ENCODE results near the gene FBXO8.
"Not testable (repeated sequence)": the region's sequence is repeated elsewhere in the genome, so short reads cannot be mapped to it uniquely, and the experiment has no call there.

Gene FBXO8

GRCh38 chr4:174305961-174306360 lies 22.5 kb upstream of the FBXO8 start:
- H3K27me3 ChIP-seq (ENCODE audit: insufficient read depth, poor library complexity, severe bottlenecking), result no peaks in the 10 kb centered on the region
- no peak for DNase-seq (ENCODE audit: low spot score)
- no peak for TF ChIP-seq CTCF (IDR thresholded peaks at IDR 0.05; ENCODE audit: poor library complexity, severe bottlenecking)
- no peak for ATAC-seq (ENCODE audit: low read depth)
- H3K4me1 ChIP-seq (ENCODE audit: insufficient read depth, poor library complexity, severe bottlenecking), result no peaks in the 10 kb centered on the region
- peaks cover 53% of the 10 kb centered on the region for H3K36me3 ChIP-seq (ENCODE audit: low read depth)
- no peak overlapping the region for H3K4me3 ChIP-seq (ENCODE audit: severe bottlenecking)
- H3K9me3 ChIP-seq (ENCODE audit: severe bottlenecking), result no peaks in the 10 kb centered on the region
- no peak overlapping the region for H3K27ac ChIP-seq (ENCODE audit: poor library complexity, severe bottlenecking)

GRCh38 chr4:174304664-174305063 lies 21.2 kb upstream of the FBXO8 start:
- no peak overlapping the region for H3K27ac ChIP-seq (ENCODE audit: poor library complexity, severe bottlenecking)
- peaks cover 44% of the 10 kb centered on the region for H3K36me3 ChIP-seq (ENCODE audit: low read depth)
- H3K4me3 ChIP-seq (ENCODE audit: severe bottlenecking), result no peak overlapping the region
- no peaks in the 10 kb centered on the region for H3K4me1 ChIP-seq (ENCODE audit: insufficient read depth, poor library complexity, severe bottlenecking)
- no peak for DNase-seq (ENCODE audit: low spot score)
- H3K9me3 ChIP-seq (ENCODE audit: severe bottlenecking), result no peaks in the 10 kb centered on the region
- no peak for ATAC-seq (ENCODE audit: low read depth)
- no peaks in the 10 kb centered on the region for H3K27me3 ChIP-seq (ENCODE audit: insufficient read depth, poor library complexity, severe bottlenecking)
- no peak for TF ChIP-seq CTCF (IDR thresholded peaks at IDR 0.05; ENCODE audit: poor library complexity, severe bottlenecking)

- Histone ChIP-seq H3K4me3 (ENCODE audit: severe bottlenecking) (no peak overlapping the region), H3K36me3 (ENCODE audit: low read depth) (peaks cover 51% of the 10 kb centered on the region), H3K27ac (ENCODE audit: poor library complexity, severe bottlenecking) (no peak overlapping the region), H3K27me3 (ENCODE audit: insufficient read depth, poor library complexity, severe bottlenecking) (no peaks in the 10 kb centered on the region), H3K9me3 (ENCODE audit: severe bottlenecking) (no peaks in the 10 kb centered on the region), H3K4me1 (ENCODE audit: insufficient read depth, poor library complexity, severe bottlenecking) (no peaks in the 10 kb centered on the region)
- DNase-seq (ENCODE audit: low spot score) (no peak), ATAC-seq (ENCODE audit: low read depth) (no peak)
- TF ChIP-seq CTCF (IDR thresholded peaks at IDR 0.05; ENCODE audit: poor library complexity, severe bottlenecking), result no peak
These were observed 20.2 kb upstream of the FBXO8 start for GRCh38 chr4:174303687-174304086.

- peaks cover 27% of the 10 kb centered on the region for H3K36me3 ChIP-seq (ENCODE audit: low read depth)
These were observed 11.7 kb upstream of the FBXO8 start for GRCh38 chr4:174295142-174295541.

GRCh38 chr4:174294641-174295040 lies 11.2 kb upstream of the FBXO8 start:
- DNase-seq (ENCODE audit: low spot score); H3K27ac ChIP-seq (ENCODE audit: poor library complexity, severe bottlenecking); H3K9me3 ChIP-seq (ENCODE audit: severe bottlenecking); ATAC-seq (ENCODE audit: low read depth); H3K4me1 ChIP-seq (ENCODE audit: insufficient read depth, poor library complexity, severe bottlenecking); H3K27me3 ChIP-seq (ENCODE audit: insufficient read depth, poor library complexity, severe bottlenecking); H3K4me3 ChIP-seq (ENCODE audit: severe bottlenecking): not testable (repeated sequence)
- peaks cover 23% of the 10 kb centered on the region for H3K36me3 ChIP-seq (ENCODE audit: low read depth)

More at GRCh38 chr4:174295142-174295541, 11.7 kb upstream of the FBXO8 start:
- H3K27ac ChIP-seq (ENCODE audit: poor library complexity, severe bottlenecking); H3K9me3 ChIP-seq (ENCODE audit: severe bottlenecking); DNase-seq (ENCODE audit: low spot score); H3K27me3 ChIP-seq (ENCODE audit: insufficient read depth, poor library complexity, severe bottlenecking); ATAC-seq (ENCODE audit: low read depth); H3K4me1 ChIP-seq (ENCODE audit: insufficient read depth, poor library complexity, severe bottlenecking); H3K4me3 ChIP-seq (ENCODE audit: severe bottlenecking): not testable (repeated sequence)

- H3K27ac ChIP-seq (ENCODE audit: poor library complexity, severe bottlenecking), result no peak overlapping the region
- H3K27me3 ChIP-seq (ENCODE audit: insufficient read depth, poor library complexity, severe bottlenecking), result no peaks in the 10 kb centered on the region
- TF ChIP-seq CTCF (IDR thresholded peaks at IDR 0.05; ENCODE audit: poor library complexity, severe bottlenecking), result no peak
- no peaks in the 10 kb centered on the region for H3K4me1 ChIP-seq (ENCODE audit: insufficient read depth, poor library complexity, severe bottlenecking)
- DNase-seq (ENCODE audit: low spot score) (no peak), ATAC-seq (ENCODE audit: low read depth) (no peak)
- H3K9me3 ChIP-seq (ENCODE audit: severe bottlenecking), result peaks cover 2% of the 10 kb centered on the region
- peaks cover 15% of the 10 kb centered on the region for H3K36me3 ChIP-seq (ENCODE audit: low read depth)
- H3K4me3 ChIP-seq (ENCODE audit: severe bottlenecking), result no peak overlapping the region
These were observed 9.0 kb upstream of the FBXO8 start for GRCh38 chr4:174292473-174292872.
